GM18519 (cell line): Measurements from ENCODE around the gene C1orf159.
A peak's percentile ranks its signal among the peaks of the same experiment; 100 is the strongest.

Experiments
- ATAC-seq: cut with Tn5 transposase; IDR thresholded peaks from one replicate; pipeline ENCODE4 v1.9.1; 2021; ENCODE audit warnings: mild to moderate bottlenecking, moderate library complexity; ENCODE audit not compliant: unreplicated experiment, low FRiP score

Gene C1orf159

DNA sequence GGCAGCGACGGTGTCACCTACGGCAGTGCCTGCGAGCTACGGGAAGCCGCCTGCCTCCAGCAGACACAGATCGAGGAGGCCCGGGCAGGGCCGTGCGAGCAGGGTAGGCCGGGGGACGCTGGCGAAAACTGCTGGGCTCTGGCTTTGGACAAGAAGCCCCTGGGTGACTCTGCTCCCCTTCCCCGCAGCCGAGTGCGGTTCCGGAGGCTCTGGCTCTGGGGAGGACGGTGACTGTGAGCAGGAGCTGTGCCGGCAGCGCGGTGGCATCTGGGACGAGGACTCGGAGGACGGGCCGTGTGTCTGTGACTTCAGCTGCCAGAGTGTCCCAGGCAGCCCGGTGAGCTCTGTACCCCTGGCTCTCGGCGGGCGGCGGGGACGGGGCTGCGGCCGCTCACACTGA, 72.0 kb downstream of the C1orf159 start:
- ATAC-seq: no peak

DNA sequence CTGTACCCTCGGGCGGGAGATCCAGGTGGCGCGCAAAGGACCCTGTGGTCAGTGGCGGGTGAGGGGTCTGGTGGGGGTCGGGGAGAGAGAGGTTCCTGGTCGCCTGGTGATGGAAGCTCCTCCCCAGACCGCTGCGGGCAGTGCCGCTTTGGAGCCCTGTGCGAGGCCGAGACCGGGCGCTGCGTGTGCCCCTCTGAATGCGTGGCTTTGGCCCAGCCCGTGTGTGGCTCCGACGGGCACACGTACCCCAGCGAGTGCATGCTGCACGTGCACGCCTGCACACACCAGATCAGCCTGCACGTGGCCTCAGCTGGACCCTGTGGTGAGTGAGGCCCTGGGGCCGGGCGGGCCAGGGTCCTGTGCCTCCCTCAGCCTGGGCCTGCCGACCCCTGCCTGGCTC, 72.5 kb downstream of the C1orf159 start:
- no peak for ATAC-seq

DNA sequence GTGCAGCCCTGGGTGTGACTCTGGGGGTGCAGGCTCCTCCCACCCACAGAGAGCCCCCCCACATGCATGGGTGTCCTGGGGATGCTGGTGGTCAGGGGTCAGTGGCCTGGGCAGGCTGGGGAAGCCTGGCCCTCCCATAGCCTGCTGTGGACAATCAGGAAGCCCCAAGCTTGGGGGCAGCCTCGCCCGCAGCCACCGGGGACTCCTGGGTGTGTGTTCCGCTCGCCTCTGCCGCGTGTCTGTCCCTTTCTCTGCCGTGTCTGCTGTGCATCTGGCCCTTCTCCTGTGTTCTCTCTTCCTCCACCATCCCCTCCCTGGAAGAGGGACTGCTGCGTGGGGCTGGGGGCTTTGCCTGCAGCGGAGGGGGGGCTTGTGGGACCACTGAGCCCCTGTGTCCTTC, 73.1 kb downstream of the C1orf159 start:
- no peak for ATAC-seq

DNA sequence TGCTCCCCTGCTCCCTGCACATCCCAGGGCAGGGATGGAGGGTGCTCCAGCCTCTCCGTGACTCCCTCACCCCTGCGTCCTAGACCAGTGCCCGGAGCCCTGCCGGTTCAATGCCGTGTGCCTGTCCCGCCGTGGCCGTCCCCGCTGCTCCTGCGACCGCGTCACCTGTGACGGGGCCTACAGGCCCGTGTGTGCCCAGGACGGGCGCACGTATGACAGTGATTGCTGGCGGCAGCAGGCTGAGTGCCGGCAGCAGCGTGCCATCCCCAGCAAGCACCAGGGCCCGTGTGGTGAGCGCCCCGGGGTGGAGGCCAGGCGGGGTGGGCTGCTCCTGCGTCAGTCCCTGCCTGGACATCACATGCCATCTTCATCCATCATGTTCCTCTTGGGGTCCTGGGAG, 74.0 kb downstream of the C1orf159 start:
- ATAC-seq: no peak

DNA sequence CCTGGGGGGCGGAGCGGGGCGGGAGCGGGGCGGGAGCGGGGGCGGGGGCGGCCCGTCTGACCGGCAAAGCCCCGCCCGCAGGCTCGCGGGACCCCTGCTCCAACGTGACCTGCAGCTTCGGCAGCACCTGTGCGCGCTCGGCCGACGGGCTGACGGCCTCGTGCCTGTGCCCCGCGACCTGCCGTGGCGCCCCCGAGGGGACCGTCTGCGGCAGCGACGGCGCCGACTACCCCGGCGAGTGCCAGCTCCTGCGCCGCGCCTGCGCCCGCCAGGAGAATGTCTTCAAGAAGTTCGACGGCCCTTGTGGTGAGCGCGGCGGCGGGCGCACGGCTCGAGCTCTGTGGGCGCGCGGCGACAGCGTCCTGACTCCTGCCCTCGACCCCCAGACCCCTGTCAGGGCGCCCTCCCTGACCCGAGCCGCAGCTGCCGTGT, 74.8 kb downstream of the C1orf159 start:
- ATAC-seq: no peak

DNA sequence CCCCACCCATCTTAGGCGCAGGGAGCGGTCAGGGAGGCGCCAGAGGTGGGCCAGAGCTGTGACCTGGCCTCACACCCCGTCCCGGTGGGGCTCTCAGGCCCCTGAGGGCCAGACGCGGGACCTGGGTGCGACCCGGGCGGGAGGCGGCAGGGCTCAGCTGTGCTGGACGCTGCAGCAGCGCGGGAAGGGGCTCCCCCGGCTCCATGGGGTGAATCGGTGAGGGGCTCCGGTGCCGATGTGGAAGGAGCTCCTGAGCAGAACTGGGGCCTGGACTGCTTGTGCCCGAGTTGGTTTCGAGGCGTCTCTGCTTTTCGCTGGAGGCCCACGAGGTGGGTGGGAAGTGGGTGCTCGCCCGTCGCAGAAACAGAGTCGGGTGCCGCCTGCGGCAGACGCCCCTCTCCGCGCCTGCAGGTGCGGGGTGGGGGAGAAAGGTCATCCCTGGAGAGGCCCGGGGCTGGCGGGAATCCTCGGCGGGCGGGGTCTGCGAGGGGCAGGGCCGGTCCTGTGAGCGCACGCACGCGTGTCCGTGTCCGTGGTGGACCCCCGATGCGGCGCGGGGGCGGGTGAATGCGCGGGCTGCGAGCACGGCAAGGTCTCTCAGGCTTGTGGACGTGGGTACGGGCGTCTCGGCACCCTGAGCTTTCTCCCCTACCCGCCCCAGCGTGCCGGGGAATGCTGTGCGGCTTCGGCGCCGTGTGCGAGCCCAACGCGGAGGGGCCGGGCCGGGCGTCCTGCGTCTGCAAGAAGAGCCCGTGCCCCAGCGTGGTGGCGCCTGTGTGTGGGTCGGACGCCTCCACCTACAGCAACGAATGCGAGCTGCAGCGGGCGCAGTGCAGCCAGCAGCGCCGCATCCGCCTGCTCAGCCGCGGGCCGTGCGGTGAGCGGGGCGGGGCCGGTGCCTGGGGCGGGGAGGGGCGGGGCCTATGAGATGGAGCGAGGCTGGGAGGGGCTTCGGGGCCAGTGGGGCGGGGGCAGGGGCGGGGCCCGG, 75.6 kb downstream of the C1orf159 start:
- ATAC-seq: no peak

DNA sequence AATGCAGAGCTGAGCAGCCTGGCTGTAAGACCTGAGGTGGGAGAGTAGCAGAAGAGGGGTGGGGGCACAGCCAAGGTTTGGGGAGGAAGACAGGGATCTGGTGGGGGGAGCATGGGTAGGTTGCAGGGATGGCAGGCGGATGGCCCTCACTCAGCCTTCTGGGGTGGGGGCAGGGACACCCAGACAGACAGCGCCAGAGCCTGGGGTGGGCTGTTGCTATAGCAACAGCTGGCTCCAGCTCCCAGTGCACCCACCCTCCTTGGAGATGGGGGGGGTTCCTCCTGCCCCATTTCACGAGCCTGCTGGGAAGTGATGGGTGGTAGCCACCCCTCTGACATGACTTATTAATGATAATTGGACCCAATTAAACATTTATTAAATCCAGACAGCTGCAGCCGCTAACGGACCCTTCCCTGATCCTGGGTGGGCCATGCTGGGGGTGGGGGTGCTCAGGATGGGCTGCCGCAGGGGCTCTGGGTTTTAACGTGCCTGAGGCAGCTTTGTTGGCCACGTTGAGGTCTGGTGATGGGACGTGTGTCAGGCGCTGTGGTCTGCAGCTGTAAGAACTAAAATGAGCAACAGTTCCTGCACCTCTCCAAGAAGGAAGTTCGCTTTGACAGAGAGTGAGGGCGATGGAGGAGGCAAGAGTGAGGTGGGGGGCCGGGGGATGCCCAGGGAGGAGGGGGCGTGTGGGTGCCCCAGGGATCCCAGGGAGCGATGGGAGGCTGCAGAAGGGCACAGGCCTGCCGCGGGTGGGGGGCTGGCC, 76.6 kb downstream of the C1orf159 start:
- no peak for ATAC-seq

DNA sequence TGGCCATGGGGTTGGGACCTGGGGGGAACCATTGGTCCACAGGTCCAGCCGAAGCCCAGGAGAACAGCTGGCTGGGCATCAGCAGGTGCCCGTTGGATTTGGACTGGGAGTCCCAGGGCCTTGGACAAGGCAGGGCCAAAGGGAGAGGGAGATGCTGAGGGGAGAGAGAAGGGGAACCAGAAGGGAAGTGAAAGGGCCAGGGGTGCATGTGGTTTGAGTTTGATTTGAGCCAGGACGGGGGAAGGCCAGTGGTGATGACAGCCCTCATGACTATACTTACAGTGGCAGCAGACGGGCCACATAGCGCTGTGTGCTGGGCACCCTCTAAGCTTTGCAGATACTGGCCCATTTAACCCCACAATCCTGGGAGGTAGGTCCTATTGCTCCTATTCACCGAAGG, 77.2 kb downstream of the C1orf159 start:
- ATAC-seq: no peak

DNA sequence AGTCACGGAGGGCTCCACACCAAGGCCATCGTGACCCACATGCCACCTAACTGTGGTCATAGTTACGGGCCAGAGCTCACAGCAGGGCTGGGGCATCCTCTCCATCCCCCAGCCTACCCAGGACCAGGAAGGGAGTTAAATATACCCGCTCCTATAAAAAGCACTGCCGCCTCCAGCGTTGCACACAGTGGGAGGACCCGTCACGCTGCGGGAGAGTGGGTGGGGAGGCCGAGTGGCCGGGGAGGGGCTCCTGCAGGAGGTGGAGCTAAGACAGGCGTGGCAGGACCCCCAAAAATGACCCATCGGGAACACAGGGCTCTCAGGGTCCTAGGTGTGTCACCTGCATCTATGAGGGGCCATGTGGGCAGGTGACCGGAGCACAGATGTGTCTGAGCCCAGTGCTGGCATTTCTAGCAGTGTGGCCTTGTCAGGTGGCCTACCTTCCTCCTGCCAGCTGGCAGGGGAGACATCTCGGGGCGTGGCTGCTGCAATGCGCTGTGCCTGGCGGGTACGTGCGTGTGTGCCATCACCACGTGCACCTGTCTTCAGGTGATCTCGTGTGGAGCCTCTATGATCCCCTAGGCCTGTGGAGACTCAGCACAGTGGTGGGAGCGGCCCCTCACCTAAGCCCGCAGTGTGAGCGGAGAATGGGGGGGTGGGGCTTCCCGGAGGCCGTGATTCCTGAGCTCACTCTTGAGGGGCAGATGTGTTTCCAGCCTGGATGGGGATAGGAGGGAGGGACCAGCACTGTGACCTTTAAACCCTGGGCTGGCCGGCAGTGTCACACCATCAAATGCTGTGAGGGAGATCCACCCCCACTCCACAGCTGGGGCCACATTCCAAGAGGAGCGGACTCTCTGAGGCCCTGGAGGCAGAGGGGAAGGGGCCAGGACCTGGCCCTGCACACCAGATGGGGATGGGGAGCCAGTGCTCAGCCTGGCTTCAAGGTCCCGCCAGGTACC, 78.2 kb downstream of the C1orf159 start:
- no peak for ATAC-seq

DNA sequence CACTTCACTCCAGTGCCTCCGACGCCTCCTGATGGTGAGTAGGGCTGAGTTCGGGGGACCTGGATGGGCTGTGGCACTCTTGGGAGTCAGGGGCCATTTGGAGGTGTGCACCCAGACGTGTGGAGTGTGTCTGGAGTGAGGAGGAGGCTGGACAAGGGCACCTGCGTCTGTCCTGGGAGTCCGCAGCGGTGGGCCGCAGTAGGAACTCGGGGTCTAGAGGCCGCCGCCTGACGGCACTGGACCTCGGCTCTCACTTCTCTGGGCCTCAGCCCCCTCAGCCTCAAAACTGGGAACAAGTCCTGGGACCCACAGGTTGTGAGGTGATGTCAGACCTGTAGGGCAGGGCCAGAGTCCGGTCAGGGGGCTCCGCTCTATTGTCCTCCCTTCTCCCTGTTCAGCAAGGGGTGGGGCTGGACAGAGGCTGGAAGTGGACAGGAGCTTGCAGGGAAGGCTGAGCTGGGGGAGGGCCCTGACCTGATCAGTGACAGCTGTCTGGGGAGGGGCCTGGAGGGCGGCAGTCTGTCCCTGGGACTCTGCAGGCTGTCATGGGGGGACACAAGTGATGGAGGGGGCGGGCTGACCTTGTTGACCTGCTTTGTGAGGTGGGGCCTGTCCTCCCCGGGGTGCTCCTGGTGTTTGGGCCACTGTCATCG, 80.5 kb downstream of the C1orf159 start:
- no peak for ATAC-seq

DNA sequence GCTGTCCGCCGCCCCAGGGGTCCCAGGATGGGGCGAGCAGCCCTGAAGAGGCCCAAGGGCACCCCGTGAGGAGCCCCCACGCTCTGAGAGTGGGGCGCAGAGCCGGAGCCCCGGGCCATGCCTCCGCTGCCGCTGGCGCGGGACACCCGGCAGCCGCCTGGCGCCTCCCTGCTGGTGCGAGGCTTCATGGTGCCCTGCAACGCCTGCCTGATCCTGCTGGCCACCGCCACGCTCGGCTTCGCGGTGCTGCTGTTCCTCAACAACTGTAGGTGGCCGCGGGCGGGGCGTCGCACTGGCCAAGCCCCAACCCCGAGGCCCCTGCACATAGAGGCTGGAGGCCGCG, 81.5 kb downstream of the C1orf159 start:
- ATAC-seq: no peak

DNA sequence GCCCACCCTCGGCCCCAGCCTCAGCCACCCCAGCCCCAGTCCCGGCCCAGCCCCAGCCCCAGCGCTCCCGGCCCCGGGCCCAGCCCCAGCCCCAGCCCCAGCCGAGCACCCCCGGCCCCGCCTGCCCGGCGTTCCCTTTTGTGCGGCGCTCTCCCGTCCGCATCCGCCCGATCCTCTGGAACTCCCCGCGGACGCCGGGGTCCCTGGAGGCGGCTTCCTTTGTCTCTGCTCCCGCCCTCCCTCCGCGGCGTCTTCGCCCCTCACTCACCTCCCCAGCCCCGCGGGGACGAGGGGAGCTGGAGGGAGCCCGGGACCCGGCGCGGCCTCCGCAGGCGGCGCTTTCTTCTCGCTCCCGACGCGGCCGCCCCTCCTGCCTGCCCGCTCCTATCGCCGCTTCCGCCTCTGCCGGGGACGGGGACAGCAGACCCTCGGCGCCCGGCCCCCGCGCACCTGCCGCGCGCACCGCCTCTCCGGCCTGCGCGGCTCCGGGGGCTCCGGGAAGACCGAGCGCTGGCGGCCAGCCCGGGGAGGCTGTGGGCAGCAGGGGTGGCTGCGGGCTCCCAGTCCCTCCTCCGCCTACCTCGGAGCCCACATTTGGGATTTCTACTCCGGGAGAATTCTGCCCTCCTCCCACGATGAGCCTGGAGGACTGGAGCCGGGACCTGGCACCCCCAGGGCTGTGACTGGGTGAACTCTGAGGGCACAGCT, 82.0 kb downstream of the C1orf159 start:
- no peak for ATAC-seq

DNA sequence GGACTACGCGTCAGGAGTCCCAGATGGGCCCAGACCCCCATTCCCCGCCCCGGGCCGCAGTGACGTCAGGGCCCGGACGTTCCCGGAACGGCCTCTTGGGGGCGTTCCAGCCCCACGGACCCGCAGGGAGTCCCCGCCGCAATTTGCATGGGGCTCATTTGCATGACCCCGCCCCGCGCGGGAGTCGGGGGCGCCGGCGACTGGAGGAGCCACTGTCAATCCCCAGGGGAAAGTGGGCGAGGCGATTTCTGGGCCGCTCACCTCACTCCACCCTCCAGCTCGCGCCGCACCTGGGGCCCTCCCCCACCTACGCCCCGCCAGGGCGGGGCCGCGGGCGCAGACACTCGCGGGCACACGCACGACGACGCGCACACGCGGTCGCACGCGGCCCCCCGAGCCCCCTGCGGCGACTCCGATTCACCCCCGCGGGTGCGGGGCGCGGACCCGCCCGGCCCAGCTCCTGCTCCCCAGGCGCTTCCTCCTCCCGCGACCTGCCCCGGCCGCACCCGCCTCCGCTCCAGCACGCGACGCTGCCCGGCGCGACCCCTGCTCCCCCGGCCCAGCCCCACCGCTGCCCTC, 82.8 kb downstream of the C1orf159 start:
- peak; percentile 74 for ATAC-seq

DNA sequence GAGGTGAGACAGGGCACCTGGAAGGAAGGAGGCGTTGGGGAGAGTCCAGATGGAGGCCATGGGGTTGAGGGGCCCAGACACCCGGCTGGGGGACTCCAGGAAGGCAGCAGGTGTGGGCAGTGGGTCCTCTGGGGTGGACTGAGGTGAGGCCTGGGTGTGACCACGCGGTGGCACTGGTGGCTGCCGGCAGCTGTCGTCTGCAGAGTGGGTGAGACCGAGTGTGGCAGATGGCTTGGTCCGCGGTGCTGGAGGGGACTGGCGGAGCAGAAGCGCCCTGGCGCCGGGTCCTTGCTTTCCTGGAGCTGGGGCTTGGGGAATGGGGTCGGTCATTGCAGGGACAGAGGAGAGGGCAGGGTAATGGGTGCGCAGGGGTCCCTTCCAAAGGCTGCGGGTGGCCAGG, 83.5 kb downstream of the C1orf159 start:
- no peak for ATAC-seq
